ENCODE measurements around the gene RRP1B.

The RRP1B gene

GRCh38 chr21:43731476-43731875 is 72.1 kb downstream of the RRP1B start:
- FAIRE-seq (no peak), DNase-seq (ENCODE audit: insufficient read length, low spot score) (no peak)
- TF ChIP-seq CTCF (IDR thresholded peaks at IDR 0.05; ENCODE audit: insufficient read depth, missing control alignments), result no peak

- no peak for FAIRE-seq
- no peak for DNase-seq (ENCODE audit: insufficient read length, low spot score)
Observed at GRCh38 chr21:43731891-43732711, 72.7 kb downstream of the RRP1B start.

GRCh38 chr21:43733060-43733459 is 73.7 kb downstream of the RRP1B start:
- DNase-seq (ENCODE audit: insufficient read length, low spot score) (no peak), FAIRE-seq (no peak)
- no peak for TF ChIP-seq CTCF (IDR thresholded peaks at IDR 0.05; ENCODE audit: insufficient read depth, missing control alignments)

More at GRCh38 chr21:43731891-43732711, 72.7 kb downstream of the RRP1B start:
- TF ChIP-seq CTCF (IDR thresholded peaks at IDR 0.05; ENCODE audit: insufficient read depth, missing control alignments), result no peak

GRCh38 chr21:43733529-43734071 is 74.2 kb downstream of the RRP1B start:
- TF ChIP-seq CTCF (IDR thresholded peaks at IDR 0.05; ENCODE audit: insufficient read depth, missing control alignments), result no peak
- no peak for FAIRE-seq
- no peak for DNase-seq (ENCODE audit: insufficient read length, low spot score)

- TF ChIP-seq CTCF (IDR thresholded peaks at IDR 0.05; ENCODE audit: insufficient read depth, missing control alignments), result no peak
- FAIRE-seq (no peak), DNase-seq (ENCODE audit: insufficient read length, low spot score) (no peak)
Observed at GRCh38 chr21:43734131-43734927, 75.0 kb downstream of the RRP1B start.

- no peak for FAIRE-seq
- no peak for TF ChIP-seq CTCF (IDR thresholded peaks at IDR 0.05; ENCODE audit: insufficient read depth, missing control alignments)
- DNase-seq (ENCODE audit: insufficient read length, low spot score), result no peak
Observed at GRCh38 chr21:43734928-43735229, 75.5 kb downstream of the RRP1B start.

Data from D721Med (cell line).